Measurements from ENCODE around the gene PGGT1B.

DNA sequence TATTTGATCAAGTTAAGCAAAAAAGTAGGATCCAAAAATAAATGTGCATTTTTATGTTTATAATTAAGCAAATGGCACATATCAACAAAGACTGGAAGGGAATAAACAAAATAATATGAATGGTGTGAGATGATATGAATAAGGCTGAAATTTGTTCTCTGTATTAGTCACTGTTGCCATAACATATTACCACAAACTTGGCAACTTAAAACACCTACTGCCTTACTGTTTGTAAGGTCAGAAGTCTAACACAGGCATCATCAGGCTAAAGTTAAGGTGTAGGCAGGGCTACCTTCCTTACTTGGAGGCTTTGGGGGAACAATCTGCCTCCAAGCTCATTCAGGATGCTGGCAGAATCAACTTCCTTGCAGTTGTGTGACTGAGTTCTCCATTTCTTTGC, 19.3 kb downstream of the PGGT1B start:
- TF ChIP-seq, protein P1, sequence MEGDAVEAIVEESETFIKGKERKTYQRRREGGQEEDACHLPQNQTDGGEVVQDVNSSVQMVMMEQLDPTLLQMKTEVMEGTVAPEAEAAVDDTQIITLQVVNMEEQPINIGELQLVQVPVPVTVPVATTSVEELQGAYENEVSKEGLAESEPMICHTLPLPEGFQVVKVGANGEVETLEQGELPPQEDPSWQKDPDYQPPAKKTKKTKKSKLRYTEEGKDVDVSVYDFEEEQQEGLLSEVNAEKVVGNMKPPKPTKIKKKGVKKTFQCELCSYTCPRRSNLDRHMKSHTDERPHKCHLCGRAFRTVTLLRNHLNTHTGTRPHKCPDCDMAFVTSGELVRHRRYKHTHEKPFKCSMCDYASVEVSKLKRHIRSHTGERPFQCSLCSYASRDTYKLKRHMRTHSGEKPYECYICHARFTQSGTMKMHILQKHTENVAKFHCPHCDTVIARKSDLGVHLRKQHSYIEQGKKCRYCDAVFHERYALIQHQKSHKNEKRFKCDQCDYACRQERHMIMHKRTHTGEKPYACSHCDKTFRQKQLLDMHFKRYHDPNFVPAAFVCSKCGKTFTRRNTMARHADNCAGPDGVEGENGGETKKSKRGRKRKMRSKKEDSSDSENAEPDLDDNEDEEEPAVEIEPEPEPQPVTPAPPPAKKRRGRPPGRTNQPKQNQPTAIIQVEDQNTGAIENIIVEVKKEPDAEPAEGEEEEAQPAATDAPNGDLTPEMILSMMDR (IDR thresholded peaks at IDR 0.05; ENCODE audit: low read length) = no peak
- no peak for TF ChIP-seq EZH2 (IDR thresholded peaks at IDR 0.05; ENCODE audit: borderline replicate concordance, low read length)

Measured in OCI-LY1 (cell line).